Measurements from ENCODE around the gene KANSL1. TPM values are rescaled to one million over a fixed set of nuclear protein-coding genes. Genes with fewer than 3 reads are reported as not detected.
"Not testable (repeated sequence)": the region's sequence is repeated elsewhere in the genome, so short reads cannot be mapped to it uniquely, and the experiment has no call there.

The KANSL1 gene
- polyA plus RNA-seq, 1 of the 3 experiments (the other 2 are of a cell fraction) = 10.0 TPM

DNA sequence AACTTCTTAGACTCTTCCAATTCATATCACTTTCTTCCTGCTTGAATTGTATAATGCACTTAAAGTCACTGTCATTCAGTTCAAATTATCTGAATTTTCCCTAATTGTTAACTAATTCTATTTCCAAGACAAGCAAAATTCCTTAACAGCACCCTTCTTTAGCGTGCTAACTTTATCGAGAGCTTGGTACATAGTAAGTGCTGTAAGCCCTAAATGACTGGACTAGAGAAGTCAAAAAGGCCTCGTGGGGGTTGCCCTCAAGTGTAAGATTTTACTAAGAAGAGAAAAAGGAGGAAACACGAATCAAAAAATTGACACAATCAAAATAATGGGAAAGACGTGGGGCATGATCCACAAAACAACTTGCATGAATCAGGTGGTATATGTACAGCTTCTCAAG, 11.3 kb downstream of the KANSL1 start:
- TF ChIP-seq, protein P1, sequence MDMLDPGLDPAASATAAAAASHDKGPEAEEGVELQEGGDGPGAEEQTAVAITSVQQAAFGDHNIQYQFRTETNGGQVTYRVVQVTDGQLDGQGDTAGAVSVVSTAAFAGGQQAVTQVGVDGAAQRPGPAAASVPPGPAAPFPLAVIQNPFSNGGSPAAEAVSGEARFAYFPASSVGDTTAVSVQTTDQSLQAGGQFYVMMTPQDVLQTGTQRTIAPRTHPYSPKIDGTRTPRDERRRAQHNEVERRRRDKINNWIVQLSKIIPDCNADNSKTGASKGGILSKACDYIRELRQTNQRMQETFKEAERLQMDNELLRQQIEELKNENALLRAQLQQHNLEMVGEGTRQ (IDR thresholded peaks at IDR 0.05; ENCODE audit: borderline replicate concordance, low read depth, low read length) = no peak
- TF ChIP-seq RAD21 (IDR thresholded peaks at IDR 0.05; ENCODE audit: low read length) (no peak), SIN3A (IDR thresholded peaks at IDR 0.05; ENCODE audit: borderline replicate concordance, low read depth, low read length) (no peak), CHD2 (IDR thresholded peaks at IDR 0.05; ENCODE audit: low read length, partially characterized antibody) (no peak), RCOR1 (IDR thresholded peaks at IDR 0.05; ENCODE audit: low read length) (no peak), NFIC (IDR thresholded peaks at IDR 0.05; ENCODE audit: borderline replicate concordance) (no peak), TEAD4 (IDR thresholded peaks at IDR 0.05; ENCODE audit: borderline replicate concordance, insufficient read depth) (no peak), MEF2A (IDR thresholded peaks at IDR 0.05; ENCODE audit: borderline replicate concordance, low read depth) (no peak), TAF1 (IDR thresholded peaks at IDR 0.05; ENCODE audit: borderline replicate concordance, low read depth, low read length) (no peak), RFX5 (IDR thresholded peaks at IDR 0.05; ENCODE audit: low read length) (no peak), FOSL2 (IDR thresholded peaks at IDR 0.05; ENCODE audit: borderline replicate concordance, low read depth) (no peak), EP300 (IDR thresholded peaks at IDR 0.05; ENCODE audit: borderline replicate concordance in 1 of 2, low read depth in 1 of 2, low read length in 1 of 2) (no peak)
- TF ChIP-seq, protein P2, sequence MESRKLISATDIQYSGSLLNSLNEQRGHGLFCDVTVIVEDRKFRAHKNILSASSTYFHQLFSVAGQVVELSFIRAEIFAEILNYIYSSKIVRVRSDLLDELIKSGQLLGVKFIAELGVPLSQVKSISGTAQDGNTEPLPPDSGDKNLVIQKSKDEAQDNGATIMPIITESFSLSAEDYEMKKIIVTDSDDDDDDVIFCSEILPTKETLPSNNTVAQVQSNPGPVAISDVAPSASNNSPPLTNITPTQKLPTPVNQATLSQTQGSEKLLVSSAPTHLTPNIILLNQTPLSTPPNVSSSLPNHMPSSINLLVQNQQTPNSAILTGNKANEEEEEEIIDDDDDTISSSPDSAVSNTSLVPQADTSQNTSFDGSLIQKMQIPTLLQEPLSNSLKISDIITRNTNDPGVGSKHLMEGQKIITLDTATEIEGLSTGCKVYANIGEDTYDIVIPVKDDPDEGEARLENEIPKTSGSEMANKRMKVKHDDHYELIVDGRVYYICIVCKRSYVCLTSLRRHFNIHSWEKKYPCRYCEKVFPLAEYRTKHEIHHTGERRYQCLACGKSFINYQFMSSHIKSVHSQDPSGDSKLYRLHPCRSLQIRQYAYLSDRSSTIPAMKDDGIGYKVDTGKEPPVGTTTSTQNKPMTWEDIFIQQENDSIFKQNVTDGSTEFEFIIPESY (IDR thresholded peaks at IDR 0.05; ENCODE audit: borderline replicate concordance, low read depth) = no peak
- no peak overlapping the region for H3K9ac ChIP-seq
- ChIA-PET CTCF (interaction anchor here (2.7 to 3.9 kb wide), 2 partner anchors 12 to 138 kb away, joined by 12 to 26 read pairs; partner anchors contain the start of gene KANSL1), POLR2A (no interaction called here)
- DNase-seq = no peak
- WGBS (ENCODE audit: low lambda C conversion rate) = 88% methylated on average over 5 of the region's 5 CpGs
- H3K27me3 ChIP-seq (ENCODE audit: insufficient read depth) = no peaks in the 10 kb centered on the region
- no peak overlapping the region for H3K27ac ChIP-seq (ENCODE audit: low read depth in 2 of 2, low read length in 1 of 2)
- no peak overlapping the region for H3K4me3 ChIP-seq (ENCODE audit: low read depth in 2 of 2, low read length in 1 of 2)
- H3K4me1 ChIP-seq (ENCODE audit: control insufficient read depth in 1 of 2, insufficient read depth in 2 of 2, low read depth in 1 of 2, low read length in 1 of 2) = peaks cover 2 to 14% of the 10 kb centered on the region in 2 experiments
- no peaks in the 10 kb centered on the region for H3K9me2 ChIP-seq
- H3K36me3 ChIP-seq (replicated peaks in 1 of 2; ENCODE audit: control insufficient read depth in 1 of 2, insufficient read depth in 2 of 2, low read length in 1 of 2) = no peaks in the 10 kb centered on the region
- H2AFZ ChIP-seq (ENCODE audit: low read depth) = no peak overlapping the region
- H3F3A ChIP-seq (replicated peaks; ENCODE audit: insufficient read depth) = no peaks in the 10 kb centered on the region
- peaks cover 100% of the 10 kb centered on the region for H4K20me1 ChIP-seq (ENCODE audit: insufficient read depth)
- H3K79me2 ChIP-seq (ENCODE audit: insufficient read depth) = peaks cover 100% of the 10 kb centered on the region
- no peaks in the 10 kb centered on the region for H3K9me3 ChIP-seq
- H3K4me2 ChIP-seq = no peak overlapping the region

DNA sequence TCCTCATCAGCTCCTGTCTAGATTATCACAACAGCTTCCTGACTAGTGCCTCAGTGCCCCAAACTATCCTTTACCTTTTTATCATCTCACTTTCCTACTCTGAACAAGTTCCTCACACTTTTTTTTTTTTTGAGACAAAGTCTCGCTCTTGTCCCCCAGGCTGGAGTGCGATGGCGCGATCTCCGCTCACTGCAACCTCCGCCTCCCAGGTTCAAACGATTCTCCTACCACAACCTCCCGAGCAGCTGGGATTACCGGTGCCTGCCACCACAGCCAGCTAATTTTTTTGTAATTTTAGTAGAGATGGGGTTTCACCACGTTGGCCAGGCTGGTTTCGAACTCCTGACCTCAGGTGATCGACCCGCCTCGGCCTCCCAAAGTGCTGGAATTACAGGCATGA, 11.9 kb downstream of the KANSL1 start:
- H3K4me1 ChIP-seq (ENCODE audit: control insufficient read depth in 1 of 2, insufficient read depth in 2 of 2, low read depth in 1 of 2, low read length in 1 of 2) = peaks cover 2 to 14% of the 10 kb centered on the region in 2 experiments
- H3K9me2 ChIP-seq; H3K9me3 ChIP-seq; H3K27ac ChIP-seq (ENCODE audit: low read depth in 2 of 2, low read length in 1 of 2); POLR2A ChIA-PET; H3K36me3 ChIP-seq (replicated peaks in 1 of 2; ENCODE audit: control insufficient read depth in 1 of 2, insufficient read depth in 2 of 2, low read length in 1 of 2); H3K27me3 ChIP-seq (ENCODE audit: insufficient read depth); DNase-seq; H3K9ac ChIP-seq; H3F3A ChIP-seq (replicated peaks; ENCODE audit: insufficient read depth); H3K4me3 ChIP-seq (ENCODE audit: low read depth in 2 of 2, low read length in 1 of 2); H2AFZ ChIP-seq (ENCODE audit: low read depth); H3K4me2 ChIP-seq: not testable (repeated sequence)
- 93% methylated on average over 14 of the region's 14 CpGs for WGBS (ENCODE audit: low lambda C conversion rate)
- CTCF ChIA-PET = interaction anchor here (0.7 to 11.1 kb wide), 2 partner anchors 12 to 295 kb away, joined by 3 to 68 read pairs; partner anchors contain the start of gene KANSL1
- H3K79me2 ChIP-seq (ENCODE audit: insufficient read depth) = peaks cover 100% of the 10 kb centered on the region
- H4K20me1 ChIP-seq (ENCODE audit: insufficient read depth) = peaks cover 100% of the 10 kb centered on the region
